Bone marrow (tissue), 2 donors: ENCODE results near the gene IGSF9B.
"Not testable (repeated sequence)": the region's sequence is repeated elsewhere in the genome, so short reads cannot be mapped to it uniquely, and the experiment has no call there.

Experiments
- DNase-seq, 2 donors: peaks; one replicate each; lab custom pipeline; 2025; lab: John Stamatoyannopoulos, UW

IGSF9B gene

DNA sequence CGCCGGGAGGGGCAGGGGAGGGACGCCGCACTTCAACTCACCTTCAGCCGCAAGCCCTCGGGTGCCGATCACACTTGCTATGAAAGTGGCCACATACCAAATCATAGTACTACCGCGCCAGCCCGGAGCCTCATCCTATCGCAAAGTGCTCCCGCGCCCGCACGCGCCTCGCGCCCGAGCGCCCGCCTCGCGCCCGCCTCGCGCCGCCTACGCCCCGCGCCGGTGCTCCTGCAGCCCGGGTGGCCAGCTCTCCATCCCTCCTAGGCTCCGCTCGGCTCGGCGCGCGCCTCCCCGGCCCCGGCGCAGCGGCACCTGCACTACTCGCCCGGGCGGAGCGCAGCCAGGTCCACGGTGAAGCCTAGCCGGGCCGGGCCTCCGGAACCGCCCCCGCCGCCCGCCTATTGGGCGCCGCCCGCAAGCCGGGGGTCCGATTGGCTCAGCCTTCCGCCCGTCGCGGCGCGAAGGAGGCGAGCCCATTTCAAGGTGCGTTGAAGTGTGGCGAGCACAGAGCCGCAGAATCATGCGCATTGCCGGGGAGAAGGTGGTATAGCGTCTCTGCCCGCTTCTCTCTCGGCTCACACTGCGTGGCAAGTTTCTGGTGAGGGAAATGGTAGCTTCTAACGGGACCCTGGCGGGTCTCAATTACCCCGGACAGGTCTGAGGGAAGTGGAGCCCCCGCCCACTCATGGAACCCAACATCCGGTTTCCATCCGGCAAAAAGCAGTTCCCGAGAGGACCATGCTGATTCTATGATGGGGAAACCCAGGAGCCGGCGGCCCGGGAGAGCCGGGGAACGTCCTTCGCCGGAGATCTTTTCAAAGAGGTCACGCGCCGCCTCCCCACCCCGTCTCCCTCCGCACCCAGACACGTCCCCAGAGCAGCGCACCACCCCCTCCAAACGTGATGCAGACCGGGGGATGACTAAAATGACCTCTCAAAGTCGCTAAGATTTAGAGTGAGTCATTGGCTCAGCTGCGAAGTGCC is at the start of gene IGSF9B:
TSS of gene IGSF9B (minus strand) at position 319 of the 984 bp plus-strand sequence. CDS start at position 105, 214 bp downstream.
- DNase-seq = no peak

GRCh38 chr11:134004496-134005172 is 47.9 kb upstream of the IGSF9B start:
- no peak for DNase-seq

- DNase-seq = no peak
Measured at GRCh38 chr11:134003792-134004495, 47.2 kb upstream of the IGSF9B start.

GRCh38 chr11:134002819-134003218 is 46.1 kb upstream of the IGSF9B start:
- not testable (repeated sequence) for DNase-seq

GRCh38 chr11:134002338-134002737 is 45.6 kb upstream of the IGSF9B start:
- DNase-seq = not testable (repeated sequence)

DNA sequence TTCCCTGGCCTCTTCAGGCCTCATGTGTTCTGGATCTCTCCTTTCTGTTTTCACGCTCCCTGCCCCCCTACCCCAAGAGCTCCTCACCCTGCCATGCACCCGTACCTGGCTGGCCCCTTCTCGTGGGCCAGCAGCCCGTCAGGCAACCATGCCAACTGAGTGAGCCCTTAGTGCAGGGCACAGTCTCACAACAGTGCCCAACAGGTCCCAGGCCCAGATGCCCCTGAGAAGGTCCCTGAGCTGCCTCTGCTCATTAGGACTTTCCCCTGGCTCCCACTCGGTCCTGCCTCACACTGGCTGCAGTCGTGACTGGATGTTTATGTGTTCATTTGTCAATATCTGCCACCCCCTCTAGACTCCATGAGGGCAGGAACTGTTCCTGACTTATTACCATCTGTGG is 44.8 kb upstream of the IGSF9B start:
- no peak for DNase-seq

- no peak for DNase-seq
Measured at GRCh38 chr11:134001088-134001487, 44.3 kb upstream of the IGSF9B start.

GRCh38 chr11:133999355-133999754 is 42.6 kb upstream of the IGSF9B start:
- no peak for DNase-seq

DNA sequence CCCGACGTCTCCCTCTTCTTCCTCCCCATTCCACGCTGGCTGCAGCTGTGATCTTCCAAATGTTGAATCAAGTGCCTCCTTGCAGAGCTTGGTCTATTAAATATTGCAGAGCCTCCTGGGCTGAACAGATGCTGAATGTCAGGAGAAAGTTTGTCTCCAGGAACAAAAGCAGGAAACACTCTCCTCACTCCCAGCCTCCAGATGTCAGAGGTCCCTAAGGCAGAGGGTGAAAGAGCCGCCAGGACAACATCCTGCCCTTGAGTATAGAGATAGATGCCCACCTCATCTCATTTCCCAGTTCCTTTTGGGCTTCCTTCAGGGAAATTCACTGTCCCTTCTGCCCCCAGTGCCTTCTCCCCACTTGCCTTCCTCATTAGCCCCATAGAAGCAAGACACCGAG is 40.8 kb upstream of the IGSF9B start:
- DNase-seq = no peak

DNA sequence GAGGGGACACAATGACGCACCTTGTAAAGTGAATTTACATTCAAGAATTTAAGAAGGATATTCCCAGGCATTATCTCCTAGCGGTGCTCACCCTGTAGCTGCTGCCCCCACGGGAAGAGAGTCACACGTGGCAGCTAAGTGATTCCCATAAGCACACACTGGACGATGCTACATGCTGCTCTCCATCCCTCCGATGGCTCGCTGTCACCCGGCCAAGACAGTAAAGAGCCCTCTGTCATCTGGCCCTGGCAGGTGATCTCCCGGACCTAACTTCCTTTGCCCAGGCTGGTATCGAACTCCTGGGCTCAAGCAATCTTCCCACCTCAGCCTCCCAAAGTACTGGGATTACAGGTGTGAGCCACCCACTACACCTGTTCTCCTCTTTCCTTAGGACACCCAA is 39.9 kb upstream of the IGSF9B start:
- DNase-seq = no peak

GRCh38 chr11:133995066-133995465 is 38.3 kb upstream of the IGSF9B start:
- no peak for DNase-seq

GRCh38 chr11:133993921-133994320 is 37.2 kb upstream of the IGSF9B start:
- DNase-seq = no peak

DNA sequence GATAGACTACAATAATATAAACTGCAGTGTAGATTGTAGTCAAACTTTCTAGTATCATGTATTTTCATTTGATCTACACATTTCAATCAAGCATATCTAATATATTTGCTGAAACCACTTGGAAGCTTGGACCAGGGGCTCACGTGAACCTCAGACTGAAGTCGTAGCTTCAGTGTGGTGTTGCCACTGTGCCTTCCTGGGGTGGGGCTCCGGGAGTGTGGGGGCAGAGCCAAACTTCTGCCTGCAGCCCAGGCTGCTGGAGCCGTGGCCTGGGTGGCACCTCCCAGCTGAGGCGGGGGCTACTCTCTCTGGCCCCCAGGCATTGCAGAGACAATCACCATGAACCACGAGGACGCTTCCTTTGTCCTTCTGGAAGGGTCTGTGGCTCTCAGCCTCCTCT is 36.3 kb upstream of the IGSF9B start:
- DNase-seq = no peak

- DNase-seq = no peak
Measured at GRCh38 chr11:133992121-133992520, 35.4 kb upstream of the IGSF9B start.

DNA sequence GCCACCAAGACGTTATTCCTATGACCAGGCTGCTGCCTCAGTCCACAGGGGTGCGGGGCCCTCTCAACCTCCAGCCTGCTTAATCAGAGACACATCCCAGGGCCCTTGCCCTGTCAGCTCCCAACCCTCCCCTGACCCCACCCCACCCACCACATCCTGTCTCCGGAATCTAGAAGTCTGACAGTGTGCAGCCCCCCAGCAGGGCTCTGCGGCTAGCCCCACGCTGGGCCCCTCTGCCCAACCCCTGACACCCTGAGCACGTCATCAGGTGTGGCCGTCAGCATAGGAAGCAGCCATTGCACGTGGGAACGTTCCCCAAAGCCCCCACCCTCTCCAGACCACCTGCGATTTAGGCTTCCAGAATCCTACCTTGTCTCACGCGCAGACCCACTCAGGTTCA is 34.3 kb upstream of the IGSF9B start:
- DNase-seq = no peak

- DNase-seq = no peak
Measured at GRCh38 chr11:133990501-133990900, 33.7 kb upstream of the IGSF9B start.

DNA sequence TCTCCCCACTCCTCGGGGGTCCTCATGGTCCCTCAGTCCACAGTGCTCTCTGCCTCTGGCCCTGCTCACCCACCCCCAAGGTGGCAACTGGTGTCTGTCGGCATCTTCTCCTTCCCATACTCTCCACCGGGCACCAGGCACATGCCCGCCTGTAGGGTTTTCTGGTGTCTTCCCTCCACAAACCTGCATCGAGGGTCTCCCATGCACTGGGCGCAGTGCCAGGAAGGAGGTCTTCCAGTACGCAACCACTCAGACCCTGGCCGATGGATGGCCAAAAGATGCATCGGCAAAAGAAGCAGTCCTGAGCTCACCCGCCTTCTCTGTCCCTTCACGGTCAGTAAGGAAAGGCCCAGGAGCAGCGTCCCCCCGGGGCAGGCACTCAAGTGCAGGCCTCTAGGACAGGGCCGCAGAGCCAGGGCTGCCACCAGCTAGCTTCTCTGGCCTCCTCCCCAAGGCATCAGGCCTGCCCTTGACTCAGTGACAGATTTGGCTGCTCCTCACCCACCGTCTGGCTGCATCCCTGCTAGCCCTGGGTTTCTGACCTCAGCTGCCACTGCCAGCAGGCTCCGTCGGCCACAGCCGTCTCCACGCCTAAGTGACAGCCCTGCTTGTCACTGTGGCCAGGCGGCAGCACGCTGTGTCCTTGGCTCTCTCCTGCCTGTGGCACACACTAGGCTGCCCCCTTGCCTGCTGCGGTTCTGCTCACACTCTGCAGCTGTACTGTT is 32.1 kb upstream of the IGSF9B start:
- no peak for DNase-seq

DNA sequence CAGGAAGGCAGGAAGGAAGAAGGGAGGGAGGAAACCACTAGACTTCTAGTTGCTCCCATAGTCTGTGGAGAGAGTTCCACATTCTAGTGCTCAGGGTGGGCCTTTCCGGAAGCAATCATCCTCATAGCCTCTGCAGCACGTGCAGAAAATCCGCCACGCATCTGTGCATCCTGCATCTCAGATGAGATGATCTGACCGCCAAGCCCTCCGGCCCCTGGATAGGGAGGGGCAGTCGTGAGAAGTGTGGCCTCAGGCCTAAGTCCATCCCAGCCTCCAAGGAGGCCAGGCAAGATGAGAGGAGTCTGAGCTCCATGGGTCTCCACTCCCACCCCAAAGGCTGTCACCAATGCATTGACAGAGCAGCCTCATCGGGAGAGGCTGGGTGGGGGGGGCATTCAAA is 30.4 kb upstream of the IGSF9B start:
- DNase-seq = no peak

GRCh38 chr11:133985981-133986944 is 29.5 kb upstream of the IGSF9B start:
- no peak for DNase-seq

- no peak for DNase-seq
Measured at GRCh38 chr11:133984828-133985227, 28.1 kb upstream of the IGSF9B start.
